ENCODE measurements around the gene AGTR1. TPM values are rescaled to one million over a fixed set of nuclear protein-coding genes. Genes with fewer than 3 reads are reported as not detected.

The AGTR1 gene
- polyA plus RNA-seq, 3 donors: not detected

GRCh38 chr3:148716657-148717056 is 19.0 kb downstream of the AGTR1 start:
- no peaks in the 10 kb centered on the region for H3K79me2 ChIP-seq (ENCODE audit: insufficient read depth, low read length)
- no peak overlapping the region for H3K27ac ChIP-seq (ENCODE audit: low read depth in 1 of 2, low read length in 2 of 2)
- H3K9ac ChIP-seq (ENCODE audit: insufficient read depth, low read length, poor library complexity, severe bottlenecking): no peak overlapping the region
- no peaks in the 10 kb centered on the region for H3K27me3 ChIP-seq (ENCODE audit: control insufficient read depth in 2 of 2, insufficient read depth in 2 of 2, low read length in 2 of 2)
- no peaks in the 10 kb centered on the region for H3K4me1 ChIP-seq (ENCODE audit: control insufficient read depth in 1 of 2, insufficient read depth in 2 of 2, low read length in 2 of 2)
- H3K4me3 Mint-ChIP-seq: no peak overlapping the region
- intact Hi-C loops (cut with micrococcal nuclease): no loop called here
- H4K20me1 ChIP-seq (ENCODE audit: insufficient read depth, low read length): no peaks in the 10 kb centered on the region
- H3K9me3 Mint-ChIP-seq: no peaks in the 10 kb centered on the region
- peaks cover 0 to 23% (median 3%) of the 10 kb centered on the region in 3 donors for H3K27me3 Mint-ChIP-seq (ENCODE audit: low read depth in 3 of 3)
- H3K4me3 ChIP-seq (replicated peaks in 1 of 3; ENCODE audit: low read depth in 2 of 3, low read length in 3 of 3): no peak overlapping the region
- no peaks in the 10 kb centered on the region for H3K36me3 ChIP-seq (replicated peaks in 1 of 2; ENCODE audit: control insufficient read depth in 1 of 2, insufficient read depth in 2 of 2, low read length in 2 of 2)
- H3K4me1 Mint-ChIP-seq: no peaks in the 10 kb centered on the region
- no peak overlapping the region for H3K27ac Mint-ChIP-seq
- WGBS (ENCODE audit: insufficient coverage): no CpG with 5 or more reads among the region's 1 CpG
- H3K4me2 ChIP-seq (replicated peaks; ENCODE audit: extremely low read depth, low read length, poor library complexity, severe bottlenecking): no peak overlapping the region
- H2AFZ ChIP-seq (ENCODE audit: insufficient read depth, low read depth, low read length, poor library complexity, severe bottlenecking): no peak overlapping the region
- no peak for TF ChIP-seq CTCF (IDR thresholded peaks at IDR 0.05)
- H3K36me3 Mint-ChIP-seq: no peaks in the 10 kb centered on the region
- no peaks in the 10 kb centered on the region for H3K9me3 ChIP-seq (replicated peaks in 1 of 2; ENCODE audit: control insufficient read depth in 1 of 2, insufficient read depth in 1 of 2, low read length in 2 of 2)
- no peak for DNase-seq

- no peaks in the 10 kb centered on the region for H3K36me3 ChIP-seq (replicated peaks in 1 of 2; ENCODE audit: control insufficient read depth in 1 of 2, insufficient read depth in 2 of 2, low read length in 2 of 2)
- no peak for DNase-seq
- H2AFZ ChIP-seq (ENCODE audit: insufficient read depth, low read depth, low read length, poor library complexity, severe bottlenecking): no peak overlapping the region
- H3K27me3 ChIP-seq (ENCODE audit: control insufficient read depth in 2 of 2, insufficient read depth in 2 of 2, low read length in 2 of 2): no peaks in the 10 kb centered on the region
- no peaks in the 10 kb centered on the region for H3K79me2 ChIP-seq (ENCODE audit: insufficient read depth, low read length)
- no peak overlapping the region for H3K4me3 ChIP-seq (replicated peaks in 1 of 3; ENCODE audit: low read depth in 2 of 3, low read length in 3 of 3)
- H4K20me1 ChIP-seq (ENCODE audit: insufficient read depth, low read length): no peaks in the 10 kb centered on the region
- Mint-ChIP-seq H3K36me3 (no peaks in the 10 kb centered on the region), H3K27ac (no peak overlapping the region), H3K27me3 (ENCODE audit: low read depth in 3 of 3) (peaks cover 0 to 27% (median 3%) of the 10 kb centered on the region in 3 donors), H3K9me3 (no peaks in the 10 kb centered on the region), H3K4me1 (no peaks in the 10 kb centered on the region), H3K4me3 (no peak overlapping the region)
- WGBS (ENCODE audit: insufficient coverage): 58% methylated on average over 2 of the region's 3 CpGs
- no peak for TF ChIP-seq CTCF (IDR thresholded peaks at IDR 0.05)
- no peak overlapping the region for H3K27ac ChIP-seq (ENCODE audit: low read depth in 1 of 2, low read length in 2 of 2)
- intact Hi-C loops (cut with micrococcal nuclease): no loop called here
- H3K9ac ChIP-seq (ENCODE audit: insufficient read depth, low read length, poor library complexity, severe bottlenecking): no peak overlapping the region
- no peak overlapping the region for H3K4me2 ChIP-seq (replicated peaks; ENCODE audit: extremely low read depth, low read length, poor library complexity, severe bottlenecking)
- no peaks in the 10 kb centered on the region for H3K9me3 ChIP-seq (replicated peaks in 1 of 2; ENCODE audit: control insufficient read depth in 1 of 2, insufficient read depth in 1 of 2, low read length in 2 of 2)
- no peaks in the 10 kb centered on the region for H3K4me1 ChIP-seq (ENCODE audit: control insufficient read depth in 1 of 2, insufficient read depth in 2 of 2, low read length in 2 of 2)
These were observed 20.3 kb downstream of the AGTR1 start for GRCh38 chr3:148717885-148718561.
